PC-3 (cell line): Measurements from ENCODE around the gene ECHS1. TPM values are rescaled to one million over a fixed set of nuclear protein-coding genes. Genes with fewer than 3 reads are reported as not detected.
A peak's percentile ranks its signal among the peaks of the same experiment; 100 is the strongest.

Experiments
- ATAC-seq: fragments of 200-7000 bp; cut with Tn5 transposase; 2 replicates; pipeline ENCODE4 v1.9.1; 2020; ENCODE audit warnings: mild to moderate bottlenecking, moderate library complexity
- BruUV-seq: library from RNA; stranded (reverse); fragments of 400-500 nt; replicated peaks from 2 replicates; lab custom pipeline; 2021; lab: Mats Ljungman, UMichigan
- CTCF ChIA-PET: fragments of 300-600 bp; sonication (Branson Sonifier 250); formaldehyde crosslinking; loops from one replicate; lab custom pipeline; 2022; ENCODE audit warnings: antibody characterized with exemption; lab: Charles Lee
- POLR2A ChIA-PET: fragments of 300-600 bp; sonication (Branson Sonifier 250); formaldehyde crosslinking; loops from one replicate; lab custom pipeline; 2022; ENCODE audit warnings: antibody characterized with exemption; ENCODE audit not compliant: unreplicated experiment; lab: Charles Lee
- DNase-seq: peaks from one replicate; pipeline ENCODE4 v3.0.0-alpha.2; 2015
- H2AFZ ChIP-seq: fragments of 300-600 bp; sonication (generic); 2 replicates; pipeline ENCODE4 v1.6.0; 2016; ENCODE audit warnings: antibody characterized with exemption, low read length
- H3F3A ChIP-seq: fragments of 300-600 bp; sonication (generic); one replicate; pipeline ENCODE4 v1.6.0; 2017; ENCODE audit warnings: antibody characterized with exemption, low read length, control low read depth, mild to moderate bottlenecking; ENCODE audit not compliant: unreplicated experiment
- H3K27ac ChIP-seq: fragments of 300-600 bp; sonication (generic); 2 replicates; pipeline ENCODE4 v1.5.1; 2016; ENCODE audit warnings: mild to moderate bottlenecking, low read length
- H3K27me3 ChIP-seq: fragments of 300-600 bp; sonication (generic); 2 replicates; pipeline ENCODE4 v1.6.1; 2016; ENCODE audit warnings: low read length, mixed read lengths
- H3K36me3 ChIP-seq: fragments of 300-600 bp; sonication (generic); 2 replicates; pipeline ENCODE4 v1.6.1; 2016; ENCODE audit warnings: low read depth, mixed run types, low read length, mixed read lengths
- H3K4me1 ChIP-seq: fragments of 300-600 bp; sonication (generic); 2 replicates; pipeline ENCODE4 v1.5.1; 2016; ENCODE audit warnings: low read length; ENCODE audit not compliant: insufficient read depth
- H3K4me2 ChIP-seq: fragments of 300-600 bp; sonication (generic); 2 replicates; pipeline ENCODE4 v1.6.0; 2016; ENCODE audit warnings: low read length
- H3K4me3 ChIP-seq: fragments of 300-600 bp; sonication (generic); 2 replicates; pipeline ENCODE4 v1.5.1; 2016; ENCODE audit warnings: mild to moderate bottlenecking, low read length, mixed read lengths
- H3K79me2 ChIP-seq: fragments of 300-600 bp; sonication (generic); 2 replicates; pipeline ENCODE4 v1.6.1; 2017; ENCODE audit warnings: low read length, mixed read lengths
- H3K9ac ChIP-seq: fragments of 300-600 bp; sonication (generic); 2 replicates; pipeline ENCODE4 v1.6.0; 2016; ENCODE audit warnings: mild to moderate bottlenecking, low read length
- H3K9me2 ChIP-seq: fragments of 300-600 bp; sonication (generic); replicated peaks from 2 replicates; pipeline ENCODE4 v1.6.1; 2016; ENCODE audit warnings: mixed run types, low read length, mixed read lengths
- H3K9me3 ChIP-seq: fragments of 300-600 bp; sonication (generic); 2 replicates; pipeline ENCODE4 v1.6.1; 2016; ENCODE audit warnings: low read length, mixed read lengths
- H4K20me1 ChIP-seq: fragments of 300-600 bp; sonication (generic); 2 replicates; pipeline ENCODE4 v1.6.1; 2016; ENCODE audit warnings: low read length, mixed read lengths
- CTCF ChIP-seq: fragments of 300-600 bp; sonication (generic); conservative IDR thresholded peaks from 2 replicates; pipeline ENCODE4 v1.5.1; 2017; ENCODE audit warnings: antibody characterized with exemption, low read depth, mild to moderate bottlenecking, low read length
- EZH2 ChIP-seq: fragments of 300-600 bp; sonication (generic); IDR thresholded peaks from one replicate; pipeline ENCODE4 v1.6.1; 2017; ENCODE audit warnings: antibody characterized with exemption, mild to moderate bottlenecking, low read length; ENCODE audit not compliant: unreplicated experiment
- EZH2phosphoT487 ChIP-seq: fragments of 300-600 bp; sonication (generic); IDR thresholded peaks from 2 replicates; pipeline ENCODE4 v1.6.1; 2018; ENCODE audit warnings: mild to moderate bottlenecking, antibody characterized with exemption, low read length, borderline replicate concordance
- intact Hi-C: fragments of 100-400 bp; cut with micrococcal nuclease; formaldehyde crosslinking; loops from 2 replicates; pipeline ENCODE4 v1.9.0; 2023
- total RNA-seq: library from RNA; depleted of rRNA; stranded (reverse); fragments of >200 nt; gene quantifications from 2 replicates; pipeline ENCODE4 v1.2.3, GENCODE V29; 2014

The ECHS1 gene
- total RNA-seq, 1 experiment from 2014 or later, result 120 TPM

- Histone ChIP-seq H3K36me3 (no peaks in the 10 kb centered on the region), H3K27ac (no peak overlapping the region), H4K20me1 (no peaks in the 10 kb centered on the region), H3K9me3 (no peaks in the 10 kb centered on the region), H3K9ac (no peak overlapping the region), H3K4me2 (no peak overlapping the region), H3K4me1 (peaks cover 15% of the 10 kb centered on the region), H3K9me2 (no peaks in the 10 kb centered on the region), H3K4me3 (no peak overlapping the region), H2AFZ (no peak overlapping the region), H3K79me2 (no peaks in the 10 kb centered on the region), H3K27me3 (peaks cover 11% of the 10 kb centered on the region; the same call in 1 of the 2 replicates), H3F3A (peaks cover 4% of the 10 kb centered on the region)
- no peak for TF ChIP-seq EZH2
- no peak for TF ChIP-seq CTCF
- no peak for TF ChIP-seq EZH2phosphoT487
- CTCF ChIA-PET, result interaction anchor here (0.6 kb wide), 1 partner anchor 15 kb away, joined by 4 read pairs; no protein-coding TSS in a partner anchor
- intact Hi-C loops, result loop anchor here (10.0 kb wide), 1 partner anchor 176 kb away; no protein-coding TSS in a partner anchor
- DNase-seq (no peak), ATAC-seq (no peak)
- POLR2A ChIA-PET, result no interaction called here
- no TSS peak for BruUV-seq
Measured at GRCh38 chr10:133328358-133329343, 44.5 kb downstream of the ECHS1 start.

GRCh38 chr10:133327651-133328357 is 45.4 kb downstream of the ECHS1 start:
- Histone ChIP-seq H3K4me3 (no peak overlapping the region), H3K27me3 (peaks cover 11% of the 10 kb centered on the region; the same call in 1 of the 2 replicates), H3K9me3 (no peaks in the 10 kb centered on the region), H3K36me3 (no peaks in the 10 kb centered on the region), H3K9ac (no peak overlapping the region), H3K27ac (no peak overlapping the region), H3K79me2 (no peaks in the 10 kb centered on the region), H3F3A (peaks cover 4% of the 10 kb centered on the region), H3K9me2 (no peaks in the 10 kb centered on the region), H2AFZ (no peak overlapping the region), H3K4me1 (peaks cover 15% of the 10 kb centered on the region), H4K20me1 (no peaks in the 10 kb centered on the region), H3K4me2 (peak overlapping the region; percentile 56)
- intact Hi-C loops, result loop anchor here (10.0 kb wide), 1 partner anchor 177 kb away; no protein-coding TSS in a partner anchor
- ATAC-seq (no peak; the same call in 1 of the 2 replicates), DNase-seq (peak; percentile 13)
- ChIA-PET POLR2A (no interaction called here), CTCF (interaction anchor here (1.3 kb wide), 1 partner anchor 14 kb away, joined by 4 read pairs; no protein-coding TSS in a partner anchor)
- no TSS peak for BruUV-seq
- no peak for TF ChIP-seq EZH2phosphoT487
- TF ChIP-seq CTCF, result peak; percentile 35; the same call in 1 of the 2 replicates
- TF ChIP-seq EZH2, result no peak
